PC-3 (cell line): ENCODE results near the gene RTL10. TPM values are rescaled to one million over a fixed set of nuclear protein-coding genes. Genes with fewer than 3 reads are reported as not detected.

ENCODE experiments used
- ATAC-seq: fragments of 200-7000 bp; cut with Tn5 transposase; 2 replicates; pipeline ENCODE4 v1.9.1; 2020; ENCODE audit warnings: mild to moderate bottlenecking, moderate library complexity
- BruUV-seq: library from RNA; stranded (reverse); fragments of 400-500 nt; replicated peaks from 2 replicates; lab custom pipeline; 2021; lab: Mats Ljungman, UMichigan
- CTCF ChIA-PET: fragments of 300-600 bp; sonication (Branson Sonifier 250); formaldehyde crosslinking; loops from one replicate; lab custom pipeline; 2022; ENCODE audit warnings: antibody characterized with exemption; lab: Charles Lee
- POLR2A ChIA-PET: fragments of 300-600 bp; sonication (Branson Sonifier 250); formaldehyde crosslinking; loops from one replicate; lab custom pipeline; 2022; ENCODE audit warnings: antibody characterized with exemption; ENCODE audit not compliant: unreplicated experiment; lab: Charles Lee
- DNase-seq: peaks from one replicate; pipeline ENCODE4 v3.0.0-alpha.2; 2015
- H2AFZ ChIP-seq: fragments of 300-600 bp; sonication (generic); 2 replicates; pipeline ENCODE4 v1.6.0; 2016; ENCODE audit warnings: antibody characterized with exemption, low read length
- H3F3A ChIP-seq: fragments of 300-600 bp; sonication (generic); one replicate; pipeline ENCODE4 v1.6.0; 2017; ENCODE audit warnings: antibody characterized with exemption, low read length, control low read depth, mild to moderate bottlenecking; ENCODE audit not compliant: unreplicated experiment
- H3K27ac ChIP-seq: fragments of 300-600 bp; sonication (generic); 2 replicates; pipeline ENCODE4 v1.5.1; 2016; ENCODE audit warnings: mild to moderate bottlenecking, low read length
- H3K27me3 ChIP-seq: fragments of 300-600 bp; sonication (generic); 2 replicates; pipeline ENCODE4 v1.6.1; 2016; ENCODE audit warnings: low read length, mixed read lengths
- H3K36me3 ChIP-seq: fragments of 300-600 bp; sonication (generic); 2 replicates; pipeline ENCODE4 v1.6.1; 2016; ENCODE audit warnings: low read depth, mixed run types, low read length, mixed read lengths
- H3K4me1 ChIP-seq: fragments of 300-600 bp; sonication (generic); 2 replicates; pipeline ENCODE4 v1.5.1; 2016; ENCODE audit warnings: low read length; ENCODE audit not compliant: insufficient read depth
- H3K4me2 ChIP-seq: fragments of 300-600 bp; sonication (generic); 2 replicates; pipeline ENCODE4 v1.6.0; 2016; ENCODE audit warnings: low read length
- H3K4me3 ChIP-seq: fragments of 300-600 bp; sonication (generic); 2 replicates; pipeline ENCODE4 v1.5.1; 2016; ENCODE audit warnings: mild to moderate bottlenecking, low read length, mixed read lengths
- H3K79me2 ChIP-seq: fragments of 300-600 bp; sonication (generic); 2 replicates; pipeline ENCODE4 v1.6.1; 2017; ENCODE audit warnings: low read length, mixed read lengths
- H3K9ac ChIP-seq: fragments of 300-600 bp; sonication (generic); 2 replicates; pipeline ENCODE4 v1.6.0; 2016; ENCODE audit warnings: mild to moderate bottlenecking, low read length
- H3K9me2 ChIP-seq: fragments of 300-600 bp; sonication (generic); replicated peaks from 2 replicates; pipeline ENCODE4 v1.6.1; 2016; ENCODE audit warnings: mixed run types, low read length, mixed read lengths
- H3K9me3 ChIP-seq: fragments of 300-600 bp; sonication (generic); 2 replicates; pipeline ENCODE4 v1.6.1; 2016; ENCODE audit warnings: low read length, mixed read lengths
- H4K20me1 ChIP-seq: fragments of 300-600 bp; sonication (generic); 2 replicates; pipeline ENCODE4 v1.6.1; 2016; ENCODE audit warnings: low read length, mixed read lengths
- EZH2 ChIP-seq: fragments of 300-600 bp; sonication (generic); IDR thresholded peaks from one replicate; pipeline ENCODE4 v1.6.1; 2017; ENCODE audit warnings: antibody characterized with exemption, mild to moderate bottlenecking, low read length; ENCODE audit not compliant: unreplicated experiment
- EZH2phosphoT487 ChIP-seq: fragments of 300-600 bp; sonication (generic); IDR thresholded peaks from 2 replicates; pipeline ENCODE4 v1.6.1; 2018; ENCODE audit warnings: mild to moderate bottlenecking, antibody characterized with exemption, low read length, borderline replicate concordance
- intact Hi-C: fragments of 100-400 bp; cut with micrococcal nuclease; formaldehyde crosslinking; loops from 2 replicates; pipeline ENCODE4 v1.9.0; 2023
- total RNA-seq: library from RNA; depleted of rRNA; stranded (reverse); fragments of >200 nt; gene quantifications from 2 replicates; pipeline ENCODE4 v1.2.3, GENCODE V29; 2014
- TF ChIP-seq, protein P1 (sequence below): fragments of 300-600 bp; sonication (generic); conservative IDR thresholded peaks from 2 replicates; pipeline ENCODE4 v1.5.1; 2017; ENCODE audit warnings: antibody characterized with exemption, low read depth, mild to moderate bottlenecking, low read length

The RTL10 gene
- total RNA-seq, 1 experiment from 2014 or later, result 7.8 TPM

DNA sequence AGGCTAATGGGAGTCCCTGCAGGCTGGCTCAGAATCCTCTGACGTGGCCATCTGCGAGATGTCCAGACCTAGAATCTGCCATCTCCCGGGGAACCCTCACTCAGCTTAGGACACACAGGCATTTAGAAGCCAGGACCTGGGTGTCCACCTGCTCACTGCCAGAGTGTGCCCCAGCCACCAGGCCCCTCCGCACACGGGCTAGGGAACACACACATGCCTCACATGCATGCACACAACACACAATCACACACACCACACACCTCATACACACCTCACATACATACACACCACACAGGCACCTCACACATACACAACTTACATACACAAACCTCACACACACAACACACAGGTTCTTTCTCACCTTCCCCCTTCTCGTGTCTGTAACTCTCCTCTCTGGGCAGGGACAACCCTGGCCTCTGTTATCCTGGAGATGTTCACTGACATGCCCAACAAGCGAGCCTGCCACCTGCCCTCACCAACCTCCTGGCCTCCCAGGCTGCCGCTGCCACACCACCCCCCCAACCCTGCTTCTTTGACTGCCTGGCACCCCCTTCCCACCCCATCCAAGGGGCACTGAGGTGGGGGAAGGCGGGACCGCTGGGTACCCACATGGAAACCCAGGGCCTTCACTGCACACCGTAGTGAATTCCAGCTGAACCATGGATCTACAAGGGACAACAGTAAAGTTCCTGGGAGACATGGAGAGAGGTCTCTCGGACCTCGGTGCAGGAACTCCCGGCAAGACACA is 38.1 kb downstream of the RTL10 start:
- no peaks in the 10 kb centered on the region for H4K20me1 ChIP-seq
- no peak overlapping the region for H2AFZ ChIP-seq
- no peaks in the 10 kb centered on the region for H3F3A ChIP-seq
- H3K4me3 ChIP-seq, result no peak overlapping the region
- no peak for ATAC-seq
- no peak overlapping the region for H3K9ac ChIP-seq
- intact Hi-C loops, result no loop called here
- no TSS peak for BruUV-seq
- no peaks in the 10 kb centered on the region for H3K79me2 ChIP-seq
- no peaks in the 10 kb centered on the region for H3K4me1 ChIP-seq
- DNase-seq, result no peak
- H3K4me2 ChIP-seq, result no peak overlapping the region
- H3K27me3 ChIP-seq, result no peaks in the 10 kb centered on the region
- H3K9me3 ChIP-seq, result no peaks in the 10 kb centered on the region
- POLR2A ChIA-PET, result no interaction called here
- no peak overlapping the region for H3K27ac ChIP-seq
- no peaks in the 10 kb centered on the region for H3K9me2 ChIP-seq
- CTCF ChIA-PET, result no interaction called here
- TF ChIP-seq, protein P1, sequence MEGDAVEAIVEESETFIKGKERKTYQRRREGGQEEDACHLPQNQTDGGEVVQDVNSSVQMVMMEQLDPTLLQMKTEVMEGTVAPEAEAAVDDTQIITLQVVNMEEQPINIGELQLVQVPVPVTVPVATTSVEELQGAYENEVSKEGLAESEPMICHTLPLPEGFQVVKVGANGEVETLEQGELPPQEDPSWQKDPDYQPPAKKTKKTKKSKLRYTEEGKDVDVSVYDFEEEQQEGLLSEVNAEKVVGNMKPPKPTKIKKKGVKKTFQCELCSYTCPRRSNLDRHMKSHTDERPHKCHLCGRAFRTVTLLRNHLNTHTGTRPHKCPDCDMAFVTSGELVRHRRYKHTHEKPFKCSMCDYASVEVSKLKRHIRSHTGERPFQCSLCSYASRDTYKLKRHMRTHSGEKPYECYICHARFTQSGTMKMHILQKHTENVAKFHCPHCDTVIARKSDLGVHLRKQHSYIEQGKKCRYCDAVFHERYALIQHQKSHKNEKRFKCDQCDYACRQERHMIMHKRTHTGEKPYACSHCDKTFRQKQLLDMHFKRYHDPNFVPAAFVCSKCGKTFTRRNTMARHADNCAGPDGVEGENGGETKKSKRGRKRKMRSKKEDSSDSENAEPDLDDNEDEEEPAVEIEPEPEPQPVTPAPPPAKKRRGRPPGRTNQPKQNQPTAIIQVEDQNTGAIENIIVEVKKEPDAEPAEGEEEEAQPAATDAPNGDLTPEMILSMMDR, result no peak
- TF ChIP-seq EZH2phosphoT487, result no peak
- TF ChIP-seq EZH2, result no peak
- H3K36me3 ChIP-seq, result no peaks in the 10 kb centered on the region

DNA sequence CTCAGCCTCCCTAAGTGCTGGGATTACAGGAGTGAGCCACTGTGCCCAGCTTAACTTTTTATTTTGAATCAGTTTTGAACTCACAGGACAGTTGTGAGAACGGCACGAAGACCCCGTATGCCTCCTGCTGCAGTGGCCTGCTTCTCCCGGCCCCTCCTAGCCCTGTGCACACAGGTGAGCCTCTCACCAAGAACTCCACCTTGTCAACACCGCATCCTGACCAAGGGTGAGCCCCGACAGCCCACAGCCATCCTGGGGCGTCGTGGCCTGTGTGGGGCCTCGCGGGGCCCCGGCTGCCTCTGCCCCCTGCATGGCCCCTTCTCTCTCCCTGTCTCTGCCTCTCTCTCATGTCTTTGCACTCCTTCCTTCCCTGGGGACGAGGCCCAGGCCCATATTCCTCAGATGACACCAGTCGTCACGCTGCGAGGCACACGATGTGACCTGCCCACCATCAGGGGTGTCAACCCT is 38.8 kb downstream of the RTL10 start:
- no peak overlapping the region for H3K9ac ChIP-seq
- TF ChIP-seq, protein P1, result no peak
- TF ChIP-seq EZH2phosphoT487, result no peak
- TF ChIP-seq EZH2, result no peak
- intact Hi-C loops, result no loop called here
- ChIA-PET CTCF (no interaction called here), POLR2A (no interaction called here)
- BruUV-seq, result no TSS peak
- H3K4me3 ChIP-seq, result no peak overlapping the region
- DNase-seq (no peak), ATAC-seq (no peak)
- no peaks in the 10 kb centered on the region for H3K9me2 ChIP-seq
- no peaks in the 10 kb centered on the region for H4K20me1 ChIP-seq
- H3K36me3 ChIP-seq, result no peaks in the 10 kb centered on the region
- H3K79me2 ChIP-seq, result no peaks in the 10 kb centered on the region
- H3F3A ChIP-seq, result no peaks in the 10 kb centered on the region
- H3K27me3 ChIP-seq, result no peaks in the 10 kb centered on the region
- no peak overlapping the region for H3K27ac ChIP-seq
- no peaks in the 10 kb centered on the region for H3K9me3 ChIP-seq
- no peak overlapping the region for H2AFZ ChIP-seq
- no peak overlapping the region for H3K4me2 ChIP-seq
- no peaks in the 10 kb centered on the region for H3K4me1 ChIP-seq

DNA sequence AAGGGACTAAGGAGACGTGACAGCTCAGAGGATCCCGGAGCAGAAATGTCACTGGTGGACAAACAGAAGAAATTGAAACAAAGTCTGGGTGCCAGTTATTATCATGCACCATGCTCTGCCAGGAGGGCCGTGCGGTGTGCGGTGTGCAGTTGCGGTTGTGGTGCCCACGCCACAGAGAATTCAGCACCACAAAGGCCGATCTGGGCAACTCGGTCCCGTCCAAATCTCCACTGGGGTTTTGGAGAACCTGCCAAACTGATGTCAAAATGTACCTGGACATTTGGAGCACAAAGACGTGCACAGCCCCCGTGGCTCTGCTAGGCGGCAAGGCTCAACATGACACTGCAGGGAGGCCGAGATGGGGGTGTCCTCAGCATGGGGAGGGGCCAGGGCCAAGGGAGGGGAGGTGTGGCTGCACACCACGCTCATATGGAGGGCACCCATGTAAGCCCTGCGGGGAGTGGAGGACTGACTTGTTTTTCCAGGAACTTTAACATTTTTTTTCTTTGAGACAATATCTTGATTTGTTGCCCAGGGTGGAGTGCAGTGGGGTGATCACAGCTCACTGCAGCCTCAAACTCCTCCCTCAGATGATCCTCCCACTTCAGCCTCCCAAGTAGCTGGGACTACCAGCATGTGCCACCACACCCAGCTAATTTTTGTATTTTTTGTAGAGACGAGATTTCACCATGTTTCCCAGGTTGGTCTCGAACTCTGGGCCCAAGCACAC is 39.4 kb downstream of the RTL10 start:
- no peaks in the 10 kb centered on the region for H3K9me2 ChIP-seq
- DNase-seq (no peak), ATAC-seq (no peak)
- H3K27ac ChIP-seq, result no peak overlapping the region
- no peak overlapping the region for H3K4me2 ChIP-seq
- no peaks in the 10 kb centered on the region for H3K36me3 ChIP-seq
- no peaks in the 10 kb centered on the region for H3K79me2 ChIP-seq
- H3F3A ChIP-seq, result no peaks in the 10 kb centered on the region
- no peaks in the 10 kb centered on the region for H3K9me3 ChIP-seq
- no peak overlapping the region for H3K9ac ChIP-seq
- no peaks in the 10 kb centered on the region for H4K20me1 ChIP-seq
- ChIA-PET CTCF (no interaction called here), POLR2A (no interaction called here)
- no peaks in the 10 kb centered on the region for H3K4me1 ChIP-seq
- BruUV-seq, result no TSS peak
- H2AFZ ChIP-seq, result no peak overlapping the region
- TF ChIP-seq EZH2phosphoT487 (no peak), EZH2 (no peak)
- no peaks in the 10 kb centered on the region for H3K27me3 ChIP-seq
- no peak overlapping the region for H3K4me3 ChIP-seq
- intact Hi-C loops, result no loop called here
